ENCODE data around the gene KIF2C. TPM values are rescaled to one million over a fixed set of nuclear protein-coding genes. Genes with fewer than 3 reads are reported as not detected.

KIF2C gene
- total RNA-seq, 1 experiment from 2014 or later = 98.7 TPM

DNA sequence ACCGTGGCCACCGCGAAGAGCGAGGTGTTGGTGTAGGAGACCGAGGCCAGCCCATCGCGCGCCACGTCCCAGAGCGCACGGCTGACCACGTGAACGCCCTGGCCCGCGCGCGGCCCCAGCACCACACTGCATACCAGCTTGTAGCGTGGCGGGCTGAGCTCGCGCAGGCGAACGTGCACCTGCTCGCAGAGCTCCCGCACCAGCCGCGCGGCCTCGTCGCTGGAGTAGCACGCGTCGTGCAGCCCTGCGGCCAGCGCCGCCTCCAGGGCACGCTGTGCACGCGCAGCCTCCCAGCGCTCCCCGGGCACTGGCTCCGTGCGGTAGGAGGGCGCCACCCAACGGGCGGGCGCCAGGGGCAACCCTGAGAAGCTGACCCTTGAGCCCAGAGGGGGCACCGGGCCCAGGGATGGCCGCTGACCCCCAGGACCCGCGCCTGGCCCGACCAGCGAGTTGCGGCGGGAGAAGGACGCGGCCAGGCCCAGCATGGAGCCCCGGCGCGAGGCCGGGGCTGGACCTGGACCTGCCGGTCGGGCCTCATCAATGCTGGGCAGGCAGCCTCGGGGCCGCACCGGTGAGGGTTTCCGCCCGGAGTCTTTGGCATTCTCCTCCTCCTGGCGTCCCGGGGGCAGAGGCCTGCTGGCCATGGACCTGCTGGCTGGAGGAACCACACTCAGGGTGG is 66.5 kb downstream of the KIF2C start:
- intact Hi-C loops (cut with micrococcal nuclease) = no loop called here
- Histone ChIP-seq H3K9me2 (replicated peaks; ENCODE audit: low read length) (no peaks in the 10 kb centered on the region), H3K27ac (ENCODE audit: low read length) (peak overlapping the region; percentile 98), H2AFZ (ENCODE audit: low read length) (no peak overlapping the region), H3K27me3 (ENCODE audit: low read length) (no peaks in the 10 kb centered on the region), H3K4me2 (ENCODE audit: low read length) (peak overlapping the region; percentile 40), H3K4me1 (ENCODE audit: insufficient read depth, low read length) (peaks cover 47% of the 10 kb centered on the region), H4K20me1 (ENCODE audit: low read length) (peaks cover 6% of the 10 kb centered on the region; the same call in 1 of the 2 replicates), H3K79me2 (ENCODE audit: low read length) (peaks cover 13% of the 10 kb centered on the region), H3K9ac (ENCODE audit: low read length) (peak overlapping the region; percentile 87), H3F3A (ENCODE audit: low read length, unreplicated experiment) (peaks cover 5% of the 10 kb centered on the region), H3K9me3 (ENCODE audit: low read length) (no peaks in the 10 kb centered on the region), H3K4me3 (ENCODE audit: low read length) (no peak overlapping the region), H3K36me3 (ENCODE audit: low read depth, low read length) (peaks cover 7% of the 10 kb centered on the region; the same call in 1 of the 2 replicates)
- TF ChIP-seq EZH2 (IDR thresholded peaks at IDR 0.05; ENCODE audit: low read length, unreplicated experiment) = no peak
- ChIA-PET POLR2A (ENCODE audit: unreplicated experiment) (no interaction called here), CTCF (interaction anchor here (0.6 kb wide), 1 partner anchor 13 kb away, joined by 3 read pairs; no protein-coding TSS in a partner anchor)
- no TSS peak for BruUV-seq (replicated peaks)
- no peak for ATAC-seq
- no peak for DNase-seq

DNA sequence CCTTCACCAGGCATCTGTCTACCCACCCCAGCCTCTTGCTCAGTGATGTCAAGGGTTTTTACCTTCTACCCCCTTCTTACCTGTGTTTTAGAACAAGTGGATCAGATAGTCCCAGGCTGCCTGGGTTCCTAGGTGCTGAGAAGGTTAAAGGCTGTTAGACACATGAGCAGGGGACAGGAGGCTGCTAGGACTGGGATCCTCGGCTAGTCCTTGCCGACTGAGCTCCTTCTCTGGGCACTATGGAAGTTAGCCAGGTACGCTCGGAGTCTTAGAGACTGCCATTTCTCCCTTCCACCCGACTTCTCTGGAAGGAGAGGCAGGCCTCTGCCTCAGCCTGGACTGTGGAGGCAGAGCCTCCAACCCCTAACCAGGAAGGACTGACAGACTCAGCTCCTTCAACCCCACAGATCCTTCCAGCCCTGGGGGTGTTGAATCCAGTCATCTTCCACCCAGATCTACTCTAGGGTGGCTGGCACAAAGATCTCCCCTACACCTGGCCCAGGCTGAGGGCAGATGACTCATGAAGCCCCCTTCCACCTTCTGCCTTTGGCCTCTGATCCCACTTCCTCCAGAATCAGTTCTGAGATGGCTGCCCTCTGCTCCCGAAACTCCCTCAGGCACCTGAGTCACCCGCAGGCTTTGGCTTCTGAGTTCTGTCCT is 67.2 kb downstream of the KIF2C start, which contains the start of gene DYNLT4:
DYNLT4 (minus strand) TSS at position 648 of the 660 bp plus-strand sequence. CDS start 683 bp downstream, outside the sequence.
- no peaks in the 10 kb centered on the region for H3K27me3 ChIP-seq (ENCODE audit: low read length)
- H3K9ac ChIP-seq (ENCODE audit: low read length) = peak within 1 kb of the TSS; percentile 87
- peaks cover 45% of the 10 kb centered on the region for H3K4me1 ChIP-seq (ENCODE audit: insufficient read depth, low read length)
- 0 out of 2 replicates have a peak within 1 kb of the TSS, but pooled peaks have one; percentile 11 for H2AFZ ChIP-seq (ENCODE audit: low read length)
- peak within 1 kb of the TSS; percentile 98 for H3K27ac ChIP-seq (ENCODE audit: low read length)
- H3F3A ChIP-seq (ENCODE audit: low read length, unreplicated experiment) = peaks cover 5% of the 10 kb centered on the region
- intact Hi-C loops (cut with micrococcal nuclease) = no loop called here
- H3K4me2 ChIP-seq (ENCODE audit: low read length) = peak within 1 kb of the TSS; percentile 66
- ChIA-PET POLR2A (ENCODE audit: unreplicated experiment) (no interaction called here), CTCF (interaction anchor here (0.6 kb wide), 1 partner anchor 13 kb away, joined by 3 read pairs; no protein-coding TSS in a partner anchor)
- DNase-seq (no peak), ATAC-seq (peak; percentile 7; the same call in 1 of the 2 replicates)
- H3K9me3 ChIP-seq (ENCODE audit: low read length) = no peaks in the 10 kb centered on the region
- BruUV-seq (replicated peaks) = TSS peak; percentile 88
- H3K9me2 ChIP-seq (replicated peaks; ENCODE audit: low read length) = no peaks in the 10 kb centered on the region
- H4K20me1 ChIP-seq (ENCODE audit: low read length) = peaks cover 4% of the 10 kb centered on the region; the same call in 1 of the 2 replicates
- peaks cover 7% of the 10 kb centered on the region; the same call in 1 of the 2 replicates for H3K36me3 ChIP-seq (ENCODE audit: low read depth, low read length)
- TF ChIP-seq EZH2phosphoT487 (IDR thresholded peaks at IDR 0.05; ENCODE audit: borderline replicate concordance, low read length) = no peak
- H3K79me2 ChIP-seq (ENCODE audit: low read length) = peaks cover 6% of the 10 kb centered on the region
- no peak within 1 kb of the TSS for H3K4me3 ChIP-seq (ENCODE audit: low read length)

DNA sequence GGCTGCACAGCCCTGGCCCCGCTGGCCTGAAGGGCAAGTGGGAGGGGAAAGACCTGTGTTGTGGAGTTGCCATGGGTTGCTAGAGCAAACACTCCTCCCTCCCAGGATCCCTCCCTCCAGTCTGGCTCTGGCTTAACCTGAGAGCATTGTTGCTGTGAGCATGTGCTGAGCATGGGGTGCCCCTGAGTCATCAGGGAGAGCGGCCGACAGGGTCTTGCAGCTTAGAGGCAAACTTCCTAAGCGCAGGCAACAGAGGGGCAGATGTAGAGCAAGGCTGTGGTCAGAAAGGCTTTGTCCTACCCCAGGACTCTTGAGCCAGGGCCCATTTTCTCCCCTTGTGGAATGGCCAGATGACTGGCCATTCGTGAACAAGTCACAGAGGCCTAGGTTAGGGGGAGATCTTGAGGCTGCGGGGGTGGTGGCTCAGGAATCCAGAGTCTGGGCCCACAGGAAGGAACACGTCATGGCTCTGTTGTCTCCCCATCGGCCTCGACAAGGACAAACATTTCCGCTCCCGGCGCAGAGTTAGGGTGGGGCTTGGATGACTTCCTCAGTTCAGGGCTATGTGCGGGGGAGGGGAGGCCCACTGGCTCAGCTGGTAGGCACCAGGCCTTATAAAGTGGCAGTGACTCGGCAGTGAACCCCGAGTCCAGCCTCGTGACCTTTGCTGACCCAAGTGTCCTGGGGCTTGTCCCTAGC is 67.9 kb downstream of the KIF2C start:
- intact Hi-C loops (cut with micrococcal nuclease) = no loop called here
- Histone ChIP-seq H3K36me3 (ENCODE audit: low read depth, low read length) (peaks cover 7% of the 10 kb centered on the region; the same call in 1 of the 2 replicates), H3K27ac (ENCODE audit: low read length) (peak overlapping the region; percentile 98), H3K9me2 (replicated peaks; ENCODE audit: low read length) (no peaks in the 10 kb centered on the region), H2AFZ (ENCODE audit: low read length) (0 out of 2 replicates have a peak overlapping the region, but pooled peaks have one; percentile 11), H3K79me2 (ENCODE audit: low read length) (no peaks in the 10 kb centered on the region), H3F3A (ENCODE audit: low read length, unreplicated experiment) (peaks cover 5% of the 10 kb centered on the region), H3K4me2 (ENCODE audit: low read length) (peak overlapping the region; percentile 66), H3K9me3 (ENCODE audit: low read length) (no peaks in the 10 kb centered on the region), H3K4me1 (ENCODE audit: insufficient read depth, low read length) (peaks cover 44% of the 10 kb centered on the region), H3K4me3 (ENCODE audit: low read length) (no peak overlapping the region), H3K9ac (ENCODE audit: low read length) (peak overlapping the region; percentile 87), H3K27me3 (ENCODE audit: low read length) (no peaks in the 10 kb centered on the region), H4K20me1 (ENCODE audit: low read length) (no peaks in the 10 kb centered on the region)
- ChIA-PET CTCF (no interaction called here), POLR2A (ENCODE audit: unreplicated experiment) (interaction anchor here (1.0 kb wide), 1 partner anchor 8 kb away, joined by 3 read pairs; no protein-coding TSS in a partner anchor)
- peak; percentile 97 for DNase-seq
- TSS peak; percentile 56 for BruUV-seq (replicated peaks)
- TF ChIP-seq, protein P1, sequence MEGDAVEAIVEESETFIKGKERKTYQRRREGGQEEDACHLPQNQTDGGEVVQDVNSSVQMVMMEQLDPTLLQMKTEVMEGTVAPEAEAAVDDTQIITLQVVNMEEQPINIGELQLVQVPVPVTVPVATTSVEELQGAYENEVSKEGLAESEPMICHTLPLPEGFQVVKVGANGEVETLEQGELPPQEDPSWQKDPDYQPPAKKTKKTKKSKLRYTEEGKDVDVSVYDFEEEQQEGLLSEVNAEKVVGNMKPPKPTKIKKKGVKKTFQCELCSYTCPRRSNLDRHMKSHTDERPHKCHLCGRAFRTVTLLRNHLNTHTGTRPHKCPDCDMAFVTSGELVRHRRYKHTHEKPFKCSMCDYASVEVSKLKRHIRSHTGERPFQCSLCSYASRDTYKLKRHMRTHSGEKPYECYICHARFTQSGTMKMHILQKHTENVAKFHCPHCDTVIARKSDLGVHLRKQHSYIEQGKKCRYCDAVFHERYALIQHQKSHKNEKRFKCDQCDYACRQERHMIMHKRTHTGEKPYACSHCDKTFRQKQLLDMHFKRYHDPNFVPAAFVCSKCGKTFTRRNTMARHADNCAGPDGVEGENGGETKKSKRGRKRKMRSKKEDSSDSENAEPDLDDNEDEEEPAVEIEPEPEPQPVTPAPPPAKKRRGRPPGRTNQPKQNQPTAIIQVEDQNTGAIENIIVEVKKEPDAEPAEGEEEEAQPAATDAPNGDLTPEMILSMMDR (conservative IDR thresholded peaks at IDR 0.05; ENCODE audit: low read depth, low read length) = no peak
- TF ChIP-seq EZH2phosphoT487 (IDR thresholded peaks at IDR 0.05; ENCODE audit: borderline replicate concordance, low read length) (no peak), EZH2 (IDR thresholded peaks at IDR 0.05; ENCODE audit: low read length, unreplicated experiment) (no peak)
- peak; percentile 89 for ATAC-seq
